CD14-positive monocyte (primary cell): Measurements from ENCODE around the gene APC2. TPM values are rescaled to one million over a fixed set of nuclear protein-coding genes. Genes with fewer than 3 reads are reported as not detected.

Source experiments
- DNase-seq, 3 donors: peaks; one replicate each; pipeline ENCODE4 v3.0.0-alpha.2; 2011 to 2022
- H2AFZ ChIP-seq: 2 replicates; pipeline ENCODE4 v1.6.0; 2012; ENCODE audit warnings: mild to moderate bottlenecking, low read depth, low read length, inconsistent platforms; ENCODE audit not compliant: insufficient read depth, poor library complexity, severe bottlenecking
- H3K27ac ChIP-seq, 2 donors: 1 replicate in 1 of 2; 2 replicates in 1 of 2; pipeline ENCODE4 v1.5.1; 2012 to 2013; ENCODE audit warnings: low read length in 2 of 2, control low read depth in 1 of 2, inconsistent platforms in 1 of 2, low read depth in 1 of 2, mild to moderate bottlenecking in 1 of 2
- H3K27me3 ChIP-seq, 2 donors: one replicate each; pipeline versions ENCODE4 v1.6.0 to v1.6.1; 2011 to 2013; ENCODE audit warnings: low read length in 2 of 2; ENCODE audit not compliant: control insufficient read depth in 2 of 2, insufficient read depth in 2 of 2
- H3K36me3 ChIP-seq, 2 donors: replicated peaks in 1 of 2; 1 replicate in 1 of 2; 2 replicates in 1 of 2; pipeline versions ENCODE4 v1.5.1 to v1.6.1; 2012 to 2013; ENCODE audit warnings: low read length in 2 of 2, control low read depth in 1 of 2, inconsistent platforms in 1 of 2, mild to moderate bottlenecking in 1 of 2; ENCODE audit not compliant: insufficient read depth in 2 of 2, control insufficient read depth in 1 of 2
- H3K4me1 ChIP-seq, 2 donors: 1 replicate in 1 of 2; 2 replicates in 1 of 2; pipeline versions ENCODE4 v1.5.1 to v1.6.1; 2012 to 2013; ENCODE audit warnings: low read length in 2 of 2, control low read depth in 1 of 2, inconsistent platforms in 1 of 2, mild to moderate bottlenecking in 1 of 2, moderate library complexity in 1 of 2; ENCODE audit not compliant: insufficient read depth in 2 of 2, control insufficient read depth in 1 of 2
- H3K4me2 ChIP-seq: replicated peaks from 2 replicates; pipeline ENCODE3; 2012; ENCODE audit warnings: low read length, moderate library complexity, mild to moderate bottlenecking; ENCODE audit not compliant: poor library complexity, severe bottlenecking; ENCODE audit errors: extremely low read depth
- H3K4me3 ChIP-seq, 3 experiments: fragments of 200-600 bp in 1 of 3; sonication (generic) in 1 of 3; replicated peaks in 1 of 3; 1 replicate in 2 of 3; 2 replicates in 1 of 3; pipeline ENCODE4 v1.5.1; 2011 to 2013; ENCODE audit warnings: low read length in 3 of 3, mild to moderate bottlenecking in 3 of 3, control low read depth in 2 of 3, low read depth in 2 of 3, inconsistent platforms in 1 of 3, moderate library complexity in 1 of 3
- H3K79me2 ChIP-seq: 2 replicates; pipeline ENCODE4 v1.6.0; 2012; ENCODE audit warnings: mild to moderate bottlenecking, control low read depth, inconsistent platforms, low read length, moderate library complexity; ENCODE audit not compliant: insufficient read depth
- H3K9ac ChIP-seq: 2 replicates; pipeline ENCODE4 v1.6.0; 2017; ENCODE audit warnings: low read length, mild to moderate bottlenecking; ENCODE audit not compliant: insufficient read depth, poor library complexity, severe bottlenecking
- H3K9me3 ChIP-seq, 2 donors: replicated peaks in 1 of 2; 1 replicate in 1 of 2; 2 replicates in 1 of 2; pipeline versions ENCODE4 v1.5.1 to v1.6.1; 2012 to 2013; ENCODE audit warnings: low read length in 2 of 2, control low read depth in 1 of 2; ENCODE audit not compliant: control insufficient read depth in 1 of 2, insufficient read depth in 1 of 2
- H4K20me1 ChIP-seq: 2 replicates; pipeline ENCODE4 v1.6.0; 2012; ENCODE audit warnings: mild to moderate bottlenecking, low read length, control low read depth, moderate library complexity; ENCODE audit not compliant: insufficient read depth
- H3K27ac Mint-ChIP-seq, 7 donors: one replicate each; pipeline ENCODE4 v1.8.0; 2020; ENCODE audit warnings: mild to moderate bottlenecking in 7 of 7, mixed read lengths in 7 of 7, moderate library complexity in 6 of 7, inconsistent platforms in 2 of 7
- H3K27me3 Mint-ChIP-seq, 3 donors: one replicate each; pipeline ENCODE4 v1.8.0; 2021 to 2022; ENCODE audit warnings: low read depth in 3 of 3, mild to moderate bottlenecking in 3 of 3, mixed read lengths in 3 of 3, moderate library complexity in 3 of 3, inconsistent platforms in 1 of 3
- H3K36me3 Mint-ChIP-seq, 2 donors: one replicate each; pipeline ENCODE4 v1.8.0; 2020; ENCODE audit warnings: mixed read lengths in 2 of 2, inconsistent platforms in 1 of 2, mild to moderate bottlenecking in 1 of 2
- H3K4me1 Mint-ChIP-seq: one replicate; pipeline ENCODE4 v1.8.0; 2020; ENCODE audit warnings: mild to moderate bottlenecking, mixed read lengths
- H3K4me3 Mint-ChIP-seq, 2 donors: one replicate each; pipeline ENCODE4 v1.8.0; 2020; ENCODE audit warnings: mild to moderate bottlenecking in 2 of 2, mixed read lengths in 2 of 2, moderate library complexity in 1 of 2
- H3K9me3 Mint-ChIP-seq, 7 donors: one replicate each; pipeline ENCODE4 v1.8.0; 2020 to 2022; ENCODE audit warnings: mixed read lengths in 7 of 7, mild to moderate bottlenecking in 6 of 7, moderate library complexity in 6 of 7, inconsistent platforms in 2 of 7
- CTCF ChIP-seq: fragments of 200-600 bp; IDR thresholded peaks from one replicate; pipeline ENCODE4 v1.8.0; 2022; ENCODE audit warnings: antibody characterized with exemption, mild to moderate bottlenecking
- WGBS: methylation state at CpG from one replicate; pipeline ENCODE4 v1.1.5; 2013; ENCODE audit warnings: missing lambda C conversion rate; ENCODE audit not compliant: insufficient coverage; 5-methylcytosine and 5-hydroxymethylcytosine counted together
- intact Hi-C, 2 donors: fragments of 100-400 bp; cut with micrococcal nuclease; formaldehyde crosslinking; loops; one replicate each; pipeline versions ENCODE4 v1.15.0 to v1.15.1; 2023
- polyA plus RNA-seq, 3 donors: library from polyadenylated mRNA; depleted of rRNA in 1 of 3; unstranded in 2 of 3; stranded (reverse) in 1 of 3; fragments of 300-500 nt in 2 of 3; fragments of >200 nt in 1 of 3; fragmentation: Illumina TruSeq in 2 of 3; gene quantifications; 1 replicate in 2 of 3; 2 replicates in 1 of 3; pipeline ENCODE4 v1.2.3, GENCODE V29; 2012 to 2021

APC2 gene
- polyA plus RNA-seq, 3 donors: 0.04 TPM; not detected in 2

- 37% methylated on average over 18 of the region's 24 CpGs for WGBS
- Histone ChIP-seq H3K4me2 (peak overlapping the region; percentile 63), H3K27ac (no peak overlapping the region), H3K36me3 (peaks cover 18 to 20% of the 10 kb centered on the region in 2 donors), H3K4me1 (peaks cover 25 to 32% of the 10 kb centered on the region in 2 donors), H4K20me1 (peaks cover 95% of the 10 kb centered on the region), H3K27me3 (peaks cover 46 to 58% of the 10 kb centered on the region in 2 donors), H3K9me3 (peaks cover 8 to 13% of the 10 kb centered on the region in 2 donors), H3K4me3 (peak overlapping the region in 2 of 3 experiments; percentile 2 to 61), H2AFZ (no peak overlapping the region), H3K79me2 (peaks cover 11% of the 10 kb centered on the region), H3K9ac (no peak overlapping the region)
- Mint-ChIP-seq H3K4me1 (peaks cover 22% of the 10 kb centered on the region), H3K36me3 (peaks cover 16 to 24% of the 10 kb centered on the region in 2 donors), H3K9me3 (peaks cover 0 to 19% (median 2%) of the 10 kb centered on the region in 7 donors), H3K4me3 (peak overlapping the region in 1 of 2 donors; percentile 85), H3K27ac (no peak overlapping the region), H3K27me3 (peaks cover 35 to 74% (median 53%) of the 10 kb centered on the region in 3 donors)
- intact Hi-C loops: no loop called here
- TF ChIP-seq CTCF: no peak
- DNase-seq: no peak
These were observed 21.7 kb downstream of the APC2 start for GRCh38 chr19:1471515-1472160.

GRCh38 chr19:1472231-1473084 is 22.5 kb downstream of the APC2 start:
- Histone ChIP-seq H3K36me3 (peaks cover 18 to 26% of the 10 kb centered on the region in 2 donors), H3K79me2 (peaks cover 16% of the 10 kb centered on the region), H3K4me3 (no peak overlapping the region), H4K20me1 (peaks cover 89% of the 10 kb centered on the region), H3K27me3 (peaks cover 44 to 53% of the 10 kb centered on the region in 2 donors), H3K9me3 (peaks cover 8 to 10% of the 10 kb centered on the region in 2 donors), H3K4me1 (peaks cover 25 to 32% of the 10 kb centered on the region in 2 donors), H3K27ac (no peak overlapping the region), H3K9ac (no peak overlapping the region), H2AFZ (no peak overlapping the region), H3K4me2 (no peak overlapping the region)
- intact Hi-C loops: no loop called here
- Mint-ChIP-seq H3K4me1 (peaks cover 23% of the 10 kb centered on the region), H3K27ac (no peak overlapping the region), H3K27me3 (peaks cover 32 to 67% (median 50%) of the 10 kb centered on the region in 3 donors), H3K9me3 (peaks cover 0 to 16% (median 2%) of the 10 kb centered on the region in 7 donors), H3K4me3 (peak overlapping the region in 1 of 2 donors; percentile 85), H3K36me3 (peaks cover 19 to 33% of the 10 kb centered on the region in 2 donors)
- no peak for DNase-seq
- TF ChIP-seq CTCF: no peak
- WGBS: 76% methylated on average over 28 of the region's 44 CpGs
